ENCODE data around the gene CACNA1H. TPM values are rescaled to one million over a fixed set of nuclear protein-coding genes. Genes with fewer than 3 reads are reported as not detected.

Gene CACNA1H
- total RNA-seq, 1 donor from 2014 or later: 3.2 TPM

- DNase-seq (no peak), ATAC-seq (no peak)
- intact Hi-C loops (cut with micrococcal nuclease): no loop called here
These were observed 118.4 kb downstream of the CACNA1H start for GRCh38 chr16:1271380-1271723.

Other genes starting within 250 kb of the CACNA1H start
- gene LMF1, start 182.1 kb upstream of the CACNA1H start, total RNA-seq: 6.0 TPM
- 0.47 TPM for gene SOX8, start 171.3 kb upstream of the CACNA1H start, total RNA-seq
- gene SSTR5, start 80.4 kb upstream of the CACNA1H start, total RNA-seq: 25.8 TPM
- not detected for gene C1QTNF8, start 56.9 kb upstream of the CACNA1H start, total RNA-seq
- gene TPSG1, start 72.2 kb downstream of the CACNA1H start, total RNA-seq: not detected
- 7.3 TPM for gene TPSB2, start 77.1 kb downstream of the CACNA1H start, total RNA-seq
- gene TPSAB1, start 87.6 kb downstream of the CACNA1H start, total RNA-seq: 4.3 TPM
- gene TPSD1, start 103.0 kb downstream of the CACNA1H start, total RNA-seq: 0.50 TPM
- 93.8 TPM for gene UBE2I, start 156.5 kb downstream of the CACNA1H start, total RNA-seq
- gene BAIAP3, start 180.5 kb downstream of the CACNA1H start, total RNA-seq: 5.2 TPM
- gene TSR3, start 198.8 kb downstream of the CACNA1H start, total RNA-seq: 55.9 TPM
- 37.6 TPM for gene GNPTG, start 198.8 kb downstream of the CACNA1H start, total RNA-seq

All from left ventricle myocardium superior (tissue), 1 donor.